Smooth muscle cell (in vitro differentiated cells): ENCODE results near the gene SLC26A2. TPM values are rescaled to one million over a fixed set of nuclear protein-coding genes. Genes with fewer than 3 reads are reported as not detected.
"Not testable (repeated sequence)": the region's sequence is repeated elsewhere in the genome, so short reads cannot be mapped to it uniquely, and the experiment has no call there.

ENCODE experiments used
- DNase-seq: peaks from one replicate; lab custom pipeline; 2025; ENCODE audit not compliant: unreplicated experiment; lab: John Stamatoyannopoulos, UW
- H2AFZ ChIP-seq: fragments of 200-600 bp; sonication (generic); 2 replicates; pipeline ENCODE4 v1.6.0; 2016; ENCODE audit warnings: antibody characterized with exemption, low read depth, mild to moderate bottlenecking
- H3F3A ChIP-seq: fragments of 200-600 bp; sonication (generic); 2 replicates; pipeline ENCODE4 v1.6.0; 2017; ENCODE audit warnings: antibody characterized with exemption, low read depth
- H3K27ac ChIP-seq: fragments of 200-600 bp; sonication (generic); 2 replicates; pipeline ENCODE4 v1.5.1; 2016; ENCODE audit warnings: low read depth, mild to moderate bottlenecking
- H3K27me3 ChIP-seq: fragments of 200-600 bp; sonication (generic); 2 replicates; pipeline ENCODE4 v1.6.1; 2016; ENCODE audit warnings: low read depth, mild to moderate bottlenecking
- H3K36me3 ChIP-seq: fragments of 200-600 bp; sonication (generic); 2 replicates; pipeline ENCODE4 v1.5.1; 2016; ENCODE audit warnings: low read depth
- H3K4me1 ChIP-seq: fragments of 200-600 bp; sonication (generic); 2 replicates; pipeline ENCODE4 v1.5.1; 2016; ENCODE audit warnings: low read depth
- H3K4me2 ChIP-seq: fragments of 200-600 bp; sonication (generic); 2 replicates; pipeline ENCODE4 v1.6.0; 2016; ENCODE audit warnings: mild to moderate bottlenecking
- H3K4me3 ChIP-seq: fragments of 200-600 bp; sonication (generic); 2 replicates; pipeline ENCODE4 v1.5.1; 2016; ENCODE audit warnings: mild to moderate bottlenecking
- H3K79me2 ChIP-seq: fragments of 200-600 bp; sonication (generic); 2 replicates; pipeline ENCODE4 v1.6.0; 2016; ENCODE audit warnings: low read depth, mild to moderate bottlenecking
- H3K9ac ChIP-seq: fragments of 200-600 bp; sonication (generic); 2 replicates; pipeline ENCODE4 v1.6.0; 2016; ENCODE audit warnings: low read depth
- H3K9me3 ChIP-seq: fragments of 200-600 bp; sonication (generic); replicated peaks from 2 replicates; pipeline ENCODE4 v1.5.1; 2016; ENCODE audit warnings: low read depth
- H4K20me1 ChIP-seq: fragments of 200-600 bp; sonication (generic); 2 replicates; pipeline ENCODE4 v1.6.0; 2016; ENCODE audit warnings: low read depth
- WGBS: methylation state at CpG from one replicate; pipeline ENCODE4 v1.1.7; 2016; ENCODE audit warnings: low lambda C conversion rate; 5-methylcytosine and 5-hydroxymethylcytosine counted together
- polyA plus RNA-seq: library from polyadenylated mRNA; unstranded; fragments of >200 nt; fragmentation: Nextera tagmentation; extraction: Ambion mirVana; gene quantifications from 2 replicates; pipeline ENCODE4 v1.2.1, GENCODE V29; 2016
- total RNA-seq: library from RNA; depleted of rRNA; stranded (reverse); fragments of >200 nt; gene quantifications from 2 replicates; pipeline ENCODE4 v1.2.3, GENCODE V29; 2014
- TF ChIP-seq, protein P1 (sequence below): fragments of 200-600 bp; sonication (generic); IDR thresholded peaks from 2 replicates; pipeline ENCODE4 v1.5.1; 2017; ENCODE audit warnings: borderline replicate concordance, mild to moderate bottlenecking, antibody characterized with exemption; ENCODE audit not compliant: insufficient read depth, poor library complexity, severe bottlenecking

SLC26A2 gene
- total and polyA plus RNA-seq, 2 experiments from 2014 or later: 5.2 to 16.0 TPM

DNA sequence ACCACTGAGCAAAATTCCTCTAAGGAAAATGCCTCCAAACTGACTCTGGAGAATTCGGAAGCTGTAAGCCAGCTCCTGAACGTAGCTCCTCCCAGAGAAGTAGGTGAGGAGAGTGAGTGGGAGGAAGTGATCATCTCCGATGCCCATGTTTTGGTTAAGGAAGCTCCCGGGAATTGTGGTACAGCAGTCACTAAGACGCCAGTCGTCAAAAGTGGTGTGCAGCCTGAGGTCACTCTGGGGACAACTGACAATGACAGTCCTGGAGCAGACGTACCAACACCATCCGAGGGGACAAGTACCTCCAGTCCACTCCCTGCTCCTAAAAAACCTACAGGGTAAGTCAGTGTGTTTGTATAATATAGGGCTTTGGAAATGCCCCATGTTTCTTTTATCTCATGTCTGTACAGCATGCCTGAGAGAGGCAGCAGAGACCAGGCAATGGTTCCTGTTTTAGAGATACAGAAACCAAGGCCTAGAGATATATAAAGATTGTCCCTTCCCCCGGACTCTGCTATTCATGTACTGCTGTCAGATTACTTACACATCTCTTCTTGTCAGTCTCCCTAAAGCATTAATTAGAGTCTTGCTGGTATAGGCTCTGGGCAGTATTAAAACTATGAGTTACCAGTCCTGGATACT is 63.9 kb downstream of the SLC26A2 start:
- peaks cover 7% of the 10 kb centered on the region for H3F3A ChIP-seq
- H2AFZ ChIP-seq: no peak overlapping the region
- H3K36me3 ChIP-seq: peaks cover 15% of the 10 kb centered on the region
- WGBS: 91% methylated on average over 9 of the region's 9 CpGs
- H3K79me2 ChIP-seq: no peaks in the 10 kb centered on the region
- no peaks in the 10 kb centered on the region for H4K20me1 ChIP-seq
- no peaks in the 10 kb centered on the region for H3K27me3 ChIP-seq
- H3K9ac ChIP-seq: no peak overlapping the region
- H3K27ac ChIP-seq: no peak overlapping the region
- H3K4me3 ChIP-seq: no peak overlapping the region
- no peak overlapping the region for H3K4me2 ChIP-seq
- no peaks in the 10 kb centered on the region for H3K4me1 ChIP-seq
- TF ChIP-seq, protein P1, sequence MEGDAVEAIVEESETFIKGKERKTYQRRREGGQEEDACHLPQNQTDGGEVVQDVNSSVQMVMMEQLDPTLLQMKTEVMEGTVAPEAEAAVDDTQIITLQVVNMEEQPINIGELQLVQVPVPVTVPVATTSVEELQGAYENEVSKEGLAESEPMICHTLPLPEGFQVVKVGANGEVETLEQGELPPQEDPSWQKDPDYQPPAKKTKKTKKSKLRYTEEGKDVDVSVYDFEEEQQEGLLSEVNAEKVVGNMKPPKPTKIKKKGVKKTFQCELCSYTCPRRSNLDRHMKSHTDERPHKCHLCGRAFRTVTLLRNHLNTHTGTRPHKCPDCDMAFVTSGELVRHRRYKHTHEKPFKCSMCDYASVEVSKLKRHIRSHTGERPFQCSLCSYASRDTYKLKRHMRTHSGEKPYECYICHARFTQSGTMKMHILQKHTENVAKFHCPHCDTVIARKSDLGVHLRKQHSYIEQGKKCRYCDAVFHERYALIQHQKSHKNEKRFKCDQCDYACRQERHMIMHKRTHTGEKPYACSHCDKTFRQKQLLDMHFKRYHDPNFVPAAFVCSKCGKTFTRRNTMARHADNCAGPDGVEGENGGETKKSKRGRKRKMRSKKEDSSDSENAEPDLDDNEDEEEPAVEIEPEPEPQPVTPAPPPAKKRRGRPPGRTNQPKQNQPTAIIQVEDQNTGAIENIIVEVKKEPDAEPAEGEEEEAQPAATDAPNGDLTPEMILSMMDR: no peak
- no peak for DNase-seq
- H3K9me3 ChIP-seq: no peaks in the 10 kb centered on the region

DNA sequence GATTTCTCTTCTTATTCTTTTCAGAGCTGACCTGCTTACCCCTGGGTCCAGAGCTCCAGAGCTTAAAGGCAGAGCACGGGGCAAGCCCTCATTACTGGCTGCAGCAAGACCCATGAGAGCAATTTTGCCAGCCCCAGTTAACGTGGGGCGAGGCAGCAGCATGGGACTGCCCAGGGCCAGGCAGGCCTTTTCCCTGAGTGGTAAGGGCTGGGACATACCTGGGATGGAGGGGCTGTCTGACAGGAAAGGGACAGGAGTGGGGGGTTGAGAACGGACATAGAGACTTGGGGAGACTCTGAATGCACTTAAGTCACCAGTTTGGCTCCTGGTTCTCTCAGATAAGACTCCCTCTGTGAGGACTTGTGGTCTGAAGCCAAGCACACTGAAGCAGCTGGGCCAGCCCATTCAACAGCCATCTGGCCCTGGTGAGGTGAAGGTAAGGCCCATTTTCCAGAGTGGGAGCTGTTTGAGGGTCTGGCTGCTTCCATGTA is 66.2 kb downstream of the SLC26A2 start:
- no peak for DNase-seq
- 97% methylated on average over 4 of the region's 4 CpGs for WGBS
- Histone ChIP-seq H3K4me3 (no peak overlapping the region), H3K4me1 (no peaks in the 10 kb centered on the region), H2AFZ (no peak overlapping the region), H3K36me3 (peaks cover 9% of the 10 kb centered on the region), H3F3A (no peaks in the 10 kb centered on the region), H3K27me3 (no peaks in the 10 kb centered on the region), H4K20me1 (no peaks in the 10 kb centered on the region), H3K27ac (no peak overlapping the region), H3K9ac (no peak overlapping the region), H3K9me3 (no peaks in the 10 kb centered on the region), H3K4me2 (no peak overlapping the region), H3K79me2 (no peaks in the 10 kb centered on the region)
- TF ChIP-seq, protein P1: no peak

DNA sequence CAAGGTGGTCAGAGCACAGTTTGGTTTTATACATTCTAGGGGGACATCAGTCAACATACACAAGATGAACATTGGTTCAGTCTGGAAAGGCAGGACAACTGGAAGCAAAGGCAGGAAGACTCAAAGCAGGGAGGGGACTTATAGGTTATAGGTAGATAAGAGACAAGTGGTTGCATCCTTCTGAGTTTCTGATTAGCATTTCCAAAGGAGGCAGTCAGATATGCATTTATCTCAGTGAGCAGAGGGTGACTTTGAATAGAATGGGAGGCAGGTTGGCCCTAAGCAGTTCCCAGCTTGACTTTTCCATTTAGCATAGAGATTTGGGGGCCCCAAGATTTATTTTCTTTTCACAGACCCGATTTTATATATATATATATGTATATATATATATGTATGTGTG is 67.5 kb downstream of the SLC26A2 start:
- not testable (repeated sequence) for DNase-seq, H3K27ac ChIP-seq, H3F3A ChIP-seq, H3K9me3 ChIP-seq, H2AFZ ChIP-seq, H3K79me2 ChIP-seq, H3K36me3 ChIP-seq, H3K27me3 ChIP-seq, H3K9ac ChIP-seq, H3K4me1 ChIP-seq, H4K20me1 ChIP-seq, H3K4me2 ChIP-seq, H3K4me3 ChIP-seq
- 100% methylated on average over 1 of the region's 1 CpG for WGBS

DNA sequence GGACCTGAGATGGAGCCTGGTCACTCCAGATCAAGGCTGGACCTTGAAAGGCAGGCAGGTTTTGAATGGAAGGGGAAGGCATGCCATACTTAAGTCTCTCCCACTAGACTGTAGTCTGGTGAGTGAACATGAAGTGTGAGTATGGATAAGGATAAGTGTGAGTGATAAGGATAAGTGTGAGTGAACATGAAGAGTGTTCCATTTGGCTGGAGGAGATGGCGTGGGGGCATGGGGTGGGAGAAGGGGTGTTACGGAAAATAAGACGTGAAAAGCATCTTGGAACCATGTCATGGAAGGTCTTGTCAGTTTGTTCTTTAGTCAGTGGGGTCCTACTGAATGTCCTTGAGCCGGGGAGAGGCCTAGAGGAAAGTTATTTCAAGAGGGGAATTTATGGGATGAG is 72.8 kb downstream of the SLC26A2 start:
- no peak for DNase-seq
- H3K4me2 ChIP-seq: no peak overlapping the region
- no peaks in the 10 kb centered on the region for H3K79me2 ChIP-seq
- H3K4me1 ChIP-seq: peaks cover 7% of the 10 kb centered on the region
- H3K36me3 ChIP-seq: peaks cover 11% of the 10 kb centered on the region
- no peak overlapping the region for H3K4me3 ChIP-seq
- no peak overlapping the region for H3K27ac ChIP-seq
- H3K9me3 ChIP-seq: no peaks in the 10 kb centered on the region
- peaks cover 27% of the 10 kb centered on the region for H3F3A ChIP-seq
- H3K27me3 ChIP-seq: no peaks in the 10 kb centered on the region
- H2AFZ ChIP-seq: no peak overlapping the region
- WGBS: 94% methylated on average over 4 of the region's 4 CpGs
- TF ChIP-seq, protein P1: no peak
- H3K9ac ChIP-seq: no peak overlapping the region
- no peaks in the 10 kb centered on the region for H4K20me1 ChIP-seq
